DMS79 treated with DMSO at 0.1 percent for 48 hours (cell line): ENCODE results near the gene ASXL3.

ENCODE experiments used
- DNase-seq: peaks from one replicate; lab custom pipeline; 2025; lab: John Stamatoyannopoulos, UW

The ASXL3 gene

GRCh38 chr18:33660696-33661310 is 82.8 kb downstream of the ASXL3 start:
- no peak for DNase-seq

GRCh38 chr18:33664241-33664874 is 86.3 kb downstream of the ASXL3 start:
- DNase-seq: no peak

- no peak for DNase-seq
Measured at GRCh38 chr18:33665187-33665586, 87.2 kb downstream of the ASXL3 start.

GRCh38 chr18:33665641-33666040 is 87.6 kb downstream of the ASXL3 start:
- no peak for DNase-seq

GRCh38 chr18:33666915-33667314 is 88.9 kb downstream of the ASXL3 start:
- DNase-seq: no peak

- DNase-seq: no peak
Measured at GRCh38 chr18:33669589-33669988, 91.6 kb downstream of the ASXL3 start.

- no peak for DNase-seq
Measured at GRCh38 chr18:33670029-33670428, 92.0 kb downstream of the ASXL3 start.

- DNase-seq: no peak
Measured at GRCh38 chr18:33673689-33674088, 95.7 kb downstream of the ASXL3 start.

- no peak for DNase-seq
Measured at GRCh38 chr18:33676593-33676992, 98.6 kb downstream of the ASXL3 start.

GRCh38 chr18:33677891-33678290 is 99.9 kb downstream of the ASXL3 start:
- no peak for DNase-seq

GRCh38 chr18:33682436-33682835 is 104.4 kb downstream of the ASXL3 start:
- DNase-seq: no peak

GRCh38 chr18:33694593-33694992 is 116.6 kb downstream of the ASXL3 start:
- DNase-seq: no peak

- DNase-seq: no peak
Measured at GRCh38 chr18:33696332-33697162, 118.5 kb downstream of the ASXL3 start.

GRCh38 chr18:33697498-33697897 is 119.5 kb downstream of the ASXL3 start:
- DNase-seq: no peak

GRCh38 chr18:33699372-33699771 is 121.4 kb downstream of the ASXL3 start:
- no peak for DNase-seq

- DNase-seq: no peak
Measured at GRCh38 chr18:33700513-33700976, 122.5 kb downstream of the ASXL3 start.

GRCh38 chr18:33702625-33703024 is 124.6 kb downstream of the ASXL3 start:
- DNase-seq: no peak

GRCh38 chr18:33706391-33706790 is 128.4 kb downstream of the ASXL3 start:
- no peak for DNase-seq

GRCh38 chr18:33708876-33709275 is 130.9 kb downstream of the ASXL3 start:
- no peak for DNase-seq

- DNase-seq: no peak
Measured at GRCh38 chr18:33710269-33710668, 132.2 kb downstream of the ASXL3 start.

GRCh38 chr18:33711514-33711913 is 133.5 kb downstream of the ASXL3 start:
- DNase-seq: no peak

- no peak for DNase-seq
Measured at GRCh38 chr18:33712719-33713118, 134.7 kb downstream of the ASXL3 start.

- DNase-seq: no peak
Measured at GRCh38 chr18:33716061-33716683, 138.2 kb downstream of the ASXL3 start.
